Measurements from ENCODE around the gene ZNF22.

Gene ZNF22

GRCh38 chr10:44988957-44989585, 11.7 kb upstream of the ZNF22 start:
- no peak overlapping the region for H3K4me3 ChIP-seq (ENCODE audit: low read length)
- TF ChIP-seq CTCF (conservative IDR thresholded peaks at IDR 0.05; ENCODE audit: low read depth, low read length), result no peak
- DNase-seq (ENCODE audit: low read depth), result no peak

GRCh38 chr10:44989597-44990301, 11.0 kb upstream of the ZNF22 start:
- no peak overlapping the region for H3K4me3 ChIP-seq (ENCODE audit: low read length)
- no peak for TF ChIP-seq CTCF (conservative IDR thresholded peaks at IDR 0.05; ENCODE audit: low read depth, low read length)
- no peak for DNase-seq (ENCODE audit: low read depth)

- no peak for DNase-seq (ENCODE audit: low read depth)
- peak; percentile 60 for TF ChIP-seq CTCF (conservative IDR thresholded peaks at IDR 0.05; ENCODE audit: low read depth, low read length)
- no peak overlapping the region for H3K4me3 ChIP-seq (ENCODE audit: low read length)
Observed at GRCh38 chr10:44990302-44990655, 10.4 kb upstream of the ZNF22 start.

GRCh38 chr10:44990965-44991364, 9.8 kb upstream of the ZNF22 start:
- no peak for DNase-seq (ENCODE audit: low read depth)
- no peak overlapping the region for H3K4me3 ChIP-seq (ENCODE audit: low read length)
- TF ChIP-seq CTCF (conservative IDR thresholded peaks at IDR 0.05; ENCODE audit: low read depth, low read length), result no peak

GRCh38 chr10:44991571-44991970, 9.2 kb upstream of the ZNF22 start:
- no peak for TF ChIP-seq CTCF (conservative IDR thresholded peaks at IDR 0.05; ENCODE audit: low read depth, low read length)
- no peak overlapping the region for H3K4me3 ChIP-seq (ENCODE audit: low read length)
- DNase-seq (ENCODE audit: low read depth), result no peak

- TF ChIP-seq CTCF (conservative IDR thresholded peaks at IDR 0.05; ENCODE audit: low read depth, low read length), result no peak
- H3K4me3 ChIP-seq (ENCODE audit: low read length), result no peak overlapping the region
- no peak for DNase-seq (ENCODE audit: low read depth)
Observed at GRCh38 chr10:44992070-44992731, 8.5 kb upstream of the ZNF22 start.
